Tibial artery (tissue), 4 donors: ENCODE data around the gene PKN2.

Source experiments
- DNase-seq, 2 donors: peaks; one replicate each; pipeline ENCODE4 v3.0.0-alpha.2; 2019
- H3K27ac ChIP-seq, 2 donors: fragments of 200-600 bp; sonication (generic) in 1 of 2; 1 replicate in 1 of 2; 2 replicates in 1 of 2; pipeline ENCODE4 v1.5.1; 2018 to 2019; ENCODE audit warnings: mild to moderate bottlenecking in 1 of 2
- H3K27me3 ChIP-seq, 2 donors: fragments of 200-600 bp; sonication (generic) in 1 of 2; one replicate each; pipeline versions ENCODE4 v1.5.1 to v1.6.0; 2016 to 2019
- H3K36me3 ChIP-seq, 3 donors: fragments of 200-600 bp; sonication (generic) in 2 of 3; one replicate each; pipeline ENCODE4 v1.5.1; 2016 to 2019; ENCODE audit warnings: mild to moderate bottlenecking in 2 of 3
- H3K4me1 ChIP-seq, 4 donors: fragments of 200-600 bp; sonication (generic) in 2 of 4; 1 replicate in 3 of 4; 2 replicates in 1 of 4; pipeline ENCODE4 v1.5.1; 2016 to 2019
- H3K4me3 ChIP-seq, 2 donors: fragments of 200-600 bp; sonication (generic) in 1 of 2; 1 replicate in 1 of 2; 2 replicates in 1 of 2; pipeline ENCODE4 v1.5.1; 2018 to 2019; ENCODE audit warnings: mild to moderate bottlenecking in 2 of 2
- H3K9me3 ChIP-seq, 3 donors: fragments of 200-600 bp; sonication (generic) in 1 of 3; one replicate each; pipeline ENCODE4 v1.5.1; 2016 to 2019
- intact Hi-C: fragments of 100-400 bp; cut with DNase I; formaldehyde crosslinking; loops from one replicate; pipeline ENCODE4 v1.15.0; 2023; ENCODE audit warnings: low total_unique reads
- TF ChIP-seq, protein P1 (sequence below), 2 experiments: fragments of 200-600 bp in 1 of 2; fragments of 450-650 bp in 1 of 2; IDR thresholded peaks; one replicate each; pipeline ENCODE4 v1.5.1; 2017 to 2019; ENCODE audit warnings: antibody characterized with exemption in 2 of 2, mild to moderate bottlenecking in 1 of 2, moderate library complexity in 1 of 2

The PKN2 gene

GRCh38 chr1:88647249-88647645, 36.8 kb upstream of the PKN2 start:
- TF ChIP-seq, protein P1, sequence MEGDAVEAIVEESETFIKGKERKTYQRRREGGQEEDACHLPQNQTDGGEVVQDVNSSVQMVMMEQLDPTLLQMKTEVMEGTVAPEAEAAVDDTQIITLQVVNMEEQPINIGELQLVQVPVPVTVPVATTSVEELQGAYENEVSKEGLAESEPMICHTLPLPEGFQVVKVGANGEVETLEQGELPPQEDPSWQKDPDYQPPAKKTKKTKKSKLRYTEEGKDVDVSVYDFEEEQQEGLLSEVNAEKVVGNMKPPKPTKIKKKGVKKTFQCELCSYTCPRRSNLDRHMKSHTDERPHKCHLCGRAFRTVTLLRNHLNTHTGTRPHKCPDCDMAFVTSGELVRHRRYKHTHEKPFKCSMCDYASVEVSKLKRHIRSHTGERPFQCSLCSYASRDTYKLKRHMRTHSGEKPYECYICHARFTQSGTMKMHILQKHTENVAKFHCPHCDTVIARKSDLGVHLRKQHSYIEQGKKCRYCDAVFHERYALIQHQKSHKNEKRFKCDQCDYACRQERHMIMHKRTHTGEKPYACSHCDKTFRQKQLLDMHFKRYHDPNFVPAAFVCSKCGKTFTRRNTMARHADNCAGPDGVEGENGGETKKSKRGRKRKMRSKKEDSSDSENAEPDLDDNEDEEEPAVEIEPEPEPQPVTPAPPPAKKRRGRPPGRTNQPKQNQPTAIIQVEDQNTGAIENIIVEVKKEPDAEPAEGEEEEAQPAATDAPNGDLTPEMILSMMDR (IDR thresholded peaks at IDR 0.05), result no peak
- H3K4me3 ChIP-seq, result no peak overlapping the region
- intact Hi-C loops, result no loop called here
- no peaks in the 10 kb centered on the region for H3K36me3 ChIP-seq
- H3K4me1 ChIP-seq, result no peaks in the 10 kb centered on the region
- H3K9me3 ChIP-seq, result no peaks in the 10 kb centered on the region
- no peak overlapping the region for H3K27ac ChIP-seq
- H3K27me3 ChIP-seq, result no peaks in the 10 kb centered on the region
- no peak for DNase-seq

- H3K4me1 ChIP-seq, result no peaks in the 10 kb centered on the region
- no peaks in the 10 kb centered on the region for H3K27me3 ChIP-seq
- H3K27ac ChIP-seq, result no peak overlapping the region
- intact Hi-C loops, result no loop called here
- no peak overlapping the region for H3K4me3 ChIP-seq
- DNase-seq, result no peak
- TF ChIP-seq, protein P1 (IDR thresholded peaks at IDR 0.05), result no peak
- no peaks in the 10 kb centered on the region for H3K36me3 ChIP-seq
- H3K9me3 ChIP-seq, result no peaks in the 10 kb centered on the region
Observed at GRCh38 chr1:88647749-88648415, 36.2 kb upstream of the PKN2 start.

- TF ChIP-seq, protein P1 (IDR thresholded peaks at IDR 0.05), result no peak
- Histone ChIP-seq H3K36me3 (no peaks in the 10 kb centered on the region), H3K9me3 (no peaks in the 10 kb centered on the region), H3K27me3 (no peaks in the 10 kb centered on the region), H3K4me3 (no peak overlapping the region), H3K4me1 (no peaks in the 10 kb centered on the region), H3K27ac (no peak overlapping the region)
- intact Hi-C loops, result no loop called here
- no peak for DNase-seq
Observed at GRCh38 chr1:88648706-88649105, 35.4 kb upstream of the PKN2 start.

- TF ChIP-seq, protein P1 (IDR thresholded peaks at IDR 0.05), result no peak
- Histone ChIP-seq H3K27me3 (no peaks in the 10 kb centered on the region), H3K4me3 (no peak overlapping the region), H3K27ac (no peak overlapping the region), H3K9me3 (no peaks in the 10 kb centered on the region), H3K36me3 (no peaks in the 10 kb centered on the region), H3K4me1 (no peaks in the 10 kb centered on the region)
- no peak for DNase-seq
- intact Hi-C loops, result no loop called here
Observed at GRCh38 chr1:88649932-88650331, 34.1 kb upstream of the PKN2 start.

DNA sequence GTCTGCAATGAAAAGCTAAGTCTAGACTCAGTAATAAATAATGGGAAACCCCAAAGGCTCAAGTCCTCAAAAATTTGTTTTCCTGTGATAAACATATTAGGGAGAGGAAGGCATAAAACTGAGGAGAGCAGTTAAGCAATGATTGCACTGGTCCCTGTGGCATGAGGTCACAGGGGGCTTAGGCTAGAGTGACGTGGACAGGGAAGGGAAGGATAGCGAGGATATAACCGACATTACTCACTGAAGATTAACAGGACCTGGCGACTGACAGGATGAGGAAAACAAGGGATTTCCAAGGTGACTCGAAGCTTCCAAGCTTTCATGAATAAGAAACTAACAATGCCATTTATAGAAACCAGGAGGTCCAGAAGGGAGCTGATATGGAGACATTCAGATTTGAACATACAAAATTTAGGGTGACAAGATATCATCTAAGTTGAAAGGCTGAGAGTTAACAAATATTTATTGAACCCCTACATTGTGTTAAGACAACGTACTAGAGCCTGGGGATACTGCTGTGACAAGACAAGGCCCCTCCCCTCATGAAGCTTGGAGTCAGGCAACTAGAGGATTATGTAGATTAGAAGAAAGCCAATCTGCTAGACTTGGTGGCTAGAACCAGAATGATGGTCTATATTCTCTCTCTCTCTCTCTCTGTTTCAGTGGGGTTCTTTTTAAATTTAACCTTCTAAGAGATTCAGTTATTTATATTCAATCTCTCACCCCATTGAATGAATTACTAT, 33.2 kb upstream of the PKN2 start:
- no peaks in the 10 kb centered on the region for H3K4me1 ChIP-seq
- no peaks in the 10 kb centered on the region for H3K9me3 ChIP-seq
- H3K27ac ChIP-seq, result no peak overlapping the region
- DNase-seq, result no peak
- TF ChIP-seq, protein P1 (IDR thresholded peaks at IDR 0.05), result no peak
- H3K36me3 ChIP-seq, result no peaks in the 10 kb centered on the region
- H3K27me3 ChIP-seq, result no peaks in the 10 kb centered on the region
- intact Hi-C loops, result no loop called here
- H3K4me3 ChIP-seq, result no peak overlapping the region
